Measurements from ENCODE around the gene TESK2. TPM values are rescaled to one million over a fixed set of nuclear protein-coding genes. Genes with fewer than 3 reads are reported as not detected.
A peak's percentile ranks its signal among the peaks of the same experiment; 100 is the strongest.

The TESK2 gene
- total and polyA plus RNA-seq, 2 of the 13 experiments (the other 11 are each of a cell fraction or from before 2014, with no cell fraction given): 5.5 to 9.6 TPM

GRCh38 chr1:45304311-45305081 is 186.5 kb downstream of the TESK2 start (continued):
- TF ChIP-seq MYPOP (CRISPR knock-in tag; IDR thresholded peaks at IDR 0.05) (peak; percentile 11; the same call in 1 of the 2 replicates), SNAPC4 (CRISPR knock-in tag; IDR thresholded peaks at IDR 0.05) (no peak), TMF1 (CRISPR knock-in tag; IDR thresholded peaks at IDR 0.05; ENCODE audit: low read depth) (peak; percentile 12; the same call in 1 of the 2 replicates), SIN3A (IDR thresholded peaks at IDR 0.05; ENCODE audit: borderline replicate concordance, low read depth, low read length) (no peak), FOXJ3 (CRISPR knock-in tag; IDR thresholded peaks at IDR 0.05; ENCODE audit: borderline replicate concordance) (0 out of 2 replicates have a peak, but pooled peaks have one; percentile 10), RORA (CRISPR knock-in tag; IDR thresholded peaks at IDR 0.05) (no peak), KDM2A (CRISPR knock-in tag; IDR thresholded peaks at IDR 0.05; ENCODE audit: borderline replicate concordance, low read depth) (0 out of 2 replicates have a peak, but pooled peaks have one; percentile 10), ZNF790 (CRISPR knock-in tag; IDR thresholded peaks at IDR 0.05; ENCODE audit: borderline replicate concordance) (no peak), PTBP1 (IDR thresholded peaks at IDR 0.05; ENCODE audit: low read depth, low read length, poor library complexity, severe bottlenecking) (no peak), NR0B2 (CRISPR knock-in tag; IDR thresholded peaks at IDR 0.05) (peak; percentile 18; the same call in 1 of the 2 replicates), IRF9 (CRISPR knock-in tag; IDR thresholded peaks at IDR 0.05; ENCODE audit: borderline replicate concordance) (peak; percentile 7; the same call in 1 of the 2 replicates), ZNF550 (CRISPR knock-in tag; IDR thresholded peaks at IDR 0.05; ENCODE audit: borderline replicate concordance) (no peak), RXRA (CRISPR knock-in tag; IDR thresholded peaks at IDR 0.05) (peak; percentile 37; the same call in 1 of the 2 replicates), THAP9 (CRISPR knock-in tag; IDR thresholded peaks at IDR 0.05; ENCODE audit: borderline replicate concordance) (peak; percentile 61; the same call in 1 of the 2 replicates), ARHGAP35 (CRISPR knock-in tag; IDR thresholded peaks at IDR 0.05; ENCODE audit: borderline replicate concordance) (0 out of 2 replicates have a peak, but pooled peaks have one; percentile 7), HMG20B (CRISPR knock-in tag; conservative IDR thresholded peaks at IDR 0.05) (no peak; the same call in 1 of the 2 replicates)
